ENCODE results near the gene ACSM2B.
"Not testable (repeated sequence)": the region's sequence is repeated elsewhere in the genome, so short reads cannot be mapped to it uniquely, and the experiment has no call there.

The ACSM2B gene

GRCh38 chr16:20611350-20611902 is 35.3 kb upstream of the ACSM2B start:
- CTCF ChIA-PET = no interaction called here
- H3K27ac ChIP-seq = no peak overlapping the region
- DNase-seq (ENCODE audit: low spot score) = no peak
- TF ChIP-seq CTCF (conservative IDR thresholded peaks at IDR 0.05; ENCODE audit: low read depth) = no peak
- POLR2A ChIA-PET (ENCODE audit: low non-redundant PET) = no interaction called here

GRCh38 chr16:20610892-20611349 is 34.8 kb upstream of the ACSM2B start:
- POLR2A ChIA-PET (ENCODE audit: low non-redundant PET) = no interaction called here
- no peak for TF ChIP-seq CTCF (conservative IDR thresholded peaks at IDR 0.05; ENCODE audit: low read depth)
- CTCF ChIA-PET = no interaction called here

GRCh38 chr16:20610211-20610891 is 34.2 kb upstream of the ACSM2B start:
- no peak for DNase-seq (ENCODE audit: low spot score)
- H3K27ac ChIP-seq = no peak overlapping the region
- CTCF ChIA-PET = no interaction called here
- no peak for TF ChIP-seq CTCF (conservative IDR thresholded peaks at IDR 0.05; ENCODE audit: low read depth)
- POLR2A ChIA-PET (ENCODE audit: low non-redundant PET) = no interaction called here

More at GRCh38 chr16:20610892-20611349, 34.8 kb upstream of the ACSM2B start:
- DNase-seq (ENCODE audit: low spot score) = no peak
- no peak overlapping the region for H3K27ac ChIP-seq

- H3K27ac ChIP-seq; POLR2A ChIA-PET (ENCODE audit: low non-redundant PET): not testable (repeated sequence)
- peak; percentile 6 for DNase-seq (ENCODE audit: low spot score)
- CTCF ChIA-PET = interaction anchor here (0.6 kb wide), 1 partner anchor 164 kb away, joined by 4 read pairs; no protein-coding TSS in a partner anchor
Observed at GRCh38 chr16:20602205-20602604, 26.0 kb upstream of the ACSM2B start.

- CTCF ChIA-PET; H3K27ac ChIP-seq; DNase-seq (ENCODE audit: low spot score); POLR2A ChIA-PET (ENCODE audit: low non-redundant PET): not testable (repeated sequence)
Observed at GRCh38 chr16:20599475-20599874, 23.3 kb upstream of the ACSM2B start.

GRCh38 chr16:20598832-20599469 is 22.8 kb upstream of the ACSM2B start:
- no peak for DNase-seq (ENCODE audit: low spot score)
- ChIA-PET POLR2A (ENCODE audit: low non-redundant PET) (no interaction called here), CTCF (no interaction called here)
- no peak overlapping the region for H3K27ac ChIP-seq
- no peak for TF ChIP-seq CTCF (conservative IDR thresholded peaks at IDR 0.05; ENCODE audit: low read depth)

GRCh38 chr16:20595694-20596093 is 19.5 kb upstream of the ACSM2B start:
- POLR2A ChIA-PET (ENCODE audit: low non-redundant PET); CTCF ChIA-PET; H3K27ac ChIP-seq; DNase-seq (ENCODE audit: low spot score): not testable (repeated sequence)

- CTCF ChIA-PET; POLR2A ChIA-PET (ENCODE audit: low non-redundant PET); DNase-seq (ENCODE audit: low spot score); H3K27ac ChIP-seq: not testable (repeated sequence)
Observed at GRCh38 chr16:20595068-20595467, 18.9 kb upstream of the ACSM2B start.

- POLR2A ChIA-PET (ENCODE audit: low non-redundant PET); DNase-seq (ENCODE audit: low spot score); CTCF ChIA-PET; H3K27ac ChIP-seq: not testable (repeated sequence)
Observed at GRCh38 chr16:20592780-20593179, 16.6 kb upstream of the ACSM2B start.

- CTCF ChIA-PET; H3K27ac ChIP-seq; DNase-seq (ENCODE audit: low spot score); POLR2A ChIA-PET (ENCODE audit: low non-redundant PET): not testable (repeated sequence)
Observed at GRCh38 chr16:20589486-20589885, 13.3 kb upstream of the ACSM2B start.

GRCh38 chr16:20587645-20588074 is 11.5 kb upstream of the ACSM2B start:
- POLR2A ChIA-PET (ENCODE audit: low non-redundant PET); DNase-seq (ENCODE audit: low spot score); H3K27ac ChIP-seq; CTCF ChIA-PET: not testable (repeated sequence)

GRCh38 chr16:20586716-20587115 is 10.5 kb upstream of the ACSM2B start:
- H3K27ac ChIP-seq; CTCF ChIA-PET; DNase-seq (ENCODE audit: low spot score); POLR2A ChIA-PET (ENCODE audit: low non-redundant PET): not testable (repeated sequence)

GRCh38 chr16:20586112-20586511 is 9.9 kb upstream of the ACSM2B start:
- CTCF ChIA-PET; POLR2A ChIA-PET (ENCODE audit: low non-redundant PET); H3K27ac ChIP-seq; DNase-seq (ENCODE audit: low spot score): not testable (repeated sequence)

Data from RWPE1 (cell line).